HG03135 (cell line): ENCODE measurements around the gene RNF41.

Experiments used
- ATAC-seq: cut with Tn5 transposase; IDR thresholded peaks from one replicate; pipeline ENCODE4 v1.9.1; 2021; ENCODE audit warnings: mild to moderate bottlenecking, moderate library complexity; ENCODE audit not compliant: unreplicated experiment

The RNF41 gene

GRCh38 chr12:56154246-56154771 is 67.4 kb downstream of the RNF41 start:
- ATAC-seq = no peak

- ATAC-seq = no peak
These were observed 68.0 kb downstream of the RNF41 start for GRCh38 chr12:56153678-56154065.

GRCh38 chr12:56152756-56153677 is 68.7 kb downstream of the RNF41 start:
- ATAC-seq = no peak
